Testis (tissue), 2 donors: ENCODE data around the gene KDELR3.

ENCODE experiments used
- CTCF ChIP-seq, 3 experiments: fragments of 450-650 bp in 2 of 3; fragments of 200-600 bp in 1 of 3; sonication (generic) in 1 of 3; IDR thresholded peaks; one replicate each; pipeline ENCODE4 v1.5.1; 2016 to 2019; ENCODE audit warnings: antibody characterized with exemption in 3 of 3, mild to moderate bottlenecking in 2 of 3, moderate library complexity in 1 of 3
- POLR2A ChIP-seq: fragments of 450-650 bp; IDR thresholded peaks from one replicate; pipeline ENCODE4 v1.6.1; 2017; ENCODE audit warnings: antibody characterized with exemption, mild to moderate bottlenecking, moderate library complexity

DNA sequence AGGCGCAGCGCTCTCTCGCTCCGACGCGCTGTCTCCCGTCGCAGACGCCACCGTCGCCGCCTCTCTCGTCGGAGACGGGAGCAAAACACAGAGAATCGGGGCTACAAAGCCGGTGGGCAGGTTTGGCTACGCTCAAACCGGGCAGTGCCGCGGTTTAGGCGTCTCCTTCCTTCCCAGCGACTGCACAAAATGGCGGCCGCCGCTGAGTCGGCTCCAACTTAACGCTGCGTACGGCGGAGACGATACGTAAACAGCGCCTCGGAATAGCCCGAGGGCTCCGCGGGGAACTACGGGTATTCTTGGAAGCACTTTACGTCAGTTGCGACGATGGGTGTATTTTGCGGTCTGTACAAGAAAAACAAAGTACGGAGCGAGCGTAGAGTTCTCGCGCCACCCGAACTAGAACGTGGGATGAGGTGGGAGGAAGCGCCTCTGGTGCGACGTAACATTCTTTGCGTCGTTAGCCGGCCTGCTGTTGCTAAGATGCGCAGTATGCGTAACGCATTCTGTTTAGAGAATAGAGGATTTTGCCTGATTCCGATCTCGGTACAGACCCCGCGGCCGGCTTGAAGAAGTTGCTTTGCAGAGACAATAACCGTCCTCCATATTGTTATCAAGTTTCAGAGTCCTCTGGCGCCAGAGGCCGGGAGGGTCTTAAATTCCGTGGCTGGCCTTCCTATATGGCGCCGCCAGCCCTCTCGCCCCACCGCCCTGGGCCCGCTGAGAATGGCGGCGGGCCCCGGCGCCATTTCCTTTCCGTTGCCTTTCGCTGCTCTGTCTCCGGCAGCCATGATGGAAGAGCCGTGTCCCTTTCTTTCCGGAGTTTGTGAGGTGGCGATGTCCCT lies 38.4 kb downstream of the KDELR3 start, which contains the start of gene DDX17:
- peak; percentile 26 to 38 (median 27) for TF ChIP-seq CTCF (IDR thresholded peaks at IDR 0.05)
- TF ChIP-seq POLR2A = no peak
